Measurements from ENCODE around the gene DPYSL4. TPM values are rescaled to one million over a fixed set of nuclear protein-coding genes. Genes with fewer than 3 reads are reported as not detected.

Gene DPYSL4
- total and polyA plus RNA-seq, 2 of the 13 experiments (the other 11 are each of a cell fraction or from before 2014, with no cell fraction given): 0.84 to 1.2 TPM

DNA sequence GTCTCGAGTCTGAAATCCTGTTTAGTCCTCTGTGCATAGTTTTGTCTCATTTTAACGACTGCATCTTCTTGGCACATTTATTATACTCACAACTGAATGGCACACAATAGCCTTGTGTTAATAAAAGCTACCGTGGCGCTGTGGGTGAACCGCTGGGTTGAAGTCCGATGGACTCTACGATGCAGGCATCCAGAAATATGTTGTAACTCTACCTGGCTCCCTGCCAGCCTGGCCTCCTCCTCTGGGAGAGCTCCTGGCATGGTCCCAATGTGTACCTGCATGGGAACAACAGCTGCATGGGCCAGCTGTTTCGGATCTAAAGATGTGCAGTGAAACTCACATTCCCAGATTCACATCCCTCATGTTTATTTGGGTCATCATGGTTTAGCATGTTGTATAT is 3.7 kb upstream of the DPYSL4 start (continued):
- TF ChIP-seq ZNF547 (CRISPR knock-in tag; IDR thresholded peaks at IDR 0.05) (no peak), ZFP90 (CRISPR knock-in tag; IDR thresholded peaks at IDR 0.05; ENCODE audit: borderline replicate concordance) (no peak), RXRB (CRISPR knock-in tag; IDR thresholded peaks at IDR 0.05; ENCODE audit: borderline replicate concordance) (peak; percentile 45; the same call in 1 of the 2 replicates), HES4 (CRISPR knock-in tag; IDR thresholded peaks at IDR 0.05; ENCODE audit: borderline replicate concordance) (no peak), KDM4B (CRISPR knock-in tag; IDR thresholded peaks at IDR 0.05) (no peak), RBM39 (IDR thresholded peaks at IDR 0.05; ENCODE audit: low read depth, low read length, poor library complexity, severe bottlenecking) (no peak), FLYWCH1 (CRISPR knock-in tag; IDR thresholded peaks at IDR 0.05) (no peak), CREM (IDR thresholded peaks at IDR 0.05) (peak; percentile 39; the same call in 1 of the 2 replicates), CREM (CRISPR knock-in tag; IDR thresholded peaks at IDR 0.05) (no peak), ZNF18 (CRISPR knock-in tag; IDR thresholded peaks at IDR 0.05; ENCODE audit: insufficient replicate concordance) (no peak), FOXM1 (CRISPR knock-in tag; IDR thresholded peaks at IDR 0.05) (no peak), SOX6 (IDR thresholded peaks at IDR 0.05) (no peak), SOX6 (CRISPR knock-in tag; IDR thresholded peaks at IDR 0.05) (peak; percentile 82), ZNF343 (CRISPR knock-in tag; IDR thresholded peaks at IDR 0.05) (no peak), ZNF564 (CRISPR knock-in tag; IDR thresholded peaks at IDR 0.05) (no peak), NR3C1 (CRISPR knock-in tag; IDR thresholded peaks at IDR 0.05) (no peak), DR1 (CRISPR knock-in tag; IDR thresholded peaks at IDR 0.05) (no peak), HDAC1 (CRISPR knock-in tag; IDR thresholded peaks at IDR 0.05) (peak; percentile 42), MED1 (CRISPR knock-in tag; IDR thresholded peaks at IDR 0.05) (peak; percentile 38; the same call in 1 of the 2 replicates), ATF6 (CRISPR knock-in tag; conservative IDR thresholded peaks at IDR 0.05) (no peak), CBX1 (IDR thresholded peaks at IDR 0.05; ENCODE audit: low read depth) (no peak), E2F5 (CRISPR knock-in tag; conservative IDR thresholded peaks at IDR 0.05) (no peak), ZBTB46 (CRISPR knock-in tag; IDR thresholded peaks at IDR 0.05; ENCODE audit: borderline replicate concordance) (no peak)
